ENCODE data around the gene SLC38A7. TPM values are rescaled to one million over a fixed set of nuclear protein-coding genes. Genes with fewer than 3 reads are reported as not detected.
A peak's percentile ranks its signal among the peaks of the same experiment; 100 is the strongest.
"Not testable (repeated sequence)": the region's sequence is repeated elsewhere in the genome, so short reads cannot be mapped to it uniquely, and the experiment has no call there.

SLC38A7 gene
- total RNA-seq, 1 donor from 2014 or later = 19.5 TPM

DNA sequence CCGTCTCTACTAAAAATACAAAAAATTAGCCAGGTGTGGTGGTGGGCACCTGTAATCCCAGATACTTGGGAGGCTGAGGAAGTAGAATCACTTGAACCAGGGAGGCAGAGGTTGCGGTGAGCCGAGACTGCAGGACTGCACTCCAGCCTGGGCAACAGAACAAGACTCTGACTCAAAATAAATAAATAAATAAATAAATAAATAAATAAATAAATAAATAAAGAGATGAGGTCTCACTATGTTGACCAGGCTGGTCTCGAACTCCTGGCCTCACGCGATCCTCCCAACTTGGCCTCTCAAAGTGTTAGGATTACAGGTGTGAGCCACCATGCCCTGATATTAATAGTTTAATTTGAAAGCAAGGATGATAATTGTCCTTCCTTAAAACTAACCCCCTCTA lies 47.5 kb downstream of the SLC38A7 start:
- not testable (repeated sequence) for DNase-seq (ENCODE audit: low read depth)

GRCh38 chr16:58636466-58636865 lies 48.1 kb downstream of the SLC38A7 start:
- DNase-seq (ENCODE audit: low read depth) = no peak

- DNase-seq (ENCODE audit: low read depth) = no peak
These were observed 49.1 kb downstream of the SLC38A7 start for GRCh38 chr16:58635502-58635901.

GRCh38 chr16:58634265-58634802 lies 50.2 kb downstream of the SLC38A7 start:
- DNase-seq (ENCODE audit: low read depth) = no peak

GRCh38 chr16:58629733-58630640 lies 54.6 kb downstream of the SLC38A7 start, which contains the start of gene CNOT1:
Gene CNOT1, minus strand, starts transcription at chr16:58629826. Its CDS starts 30,489 bp downstream, at chr16:58599337.
- peak; percentile 100 for DNase-seq (ENCODE audit: low read depth)

GRCh38 chr16:58628845-58629732 lies 55.5 kb downstream of the SLC38A7 start:
- peak; percentile 22 for DNase-seq (ENCODE audit: low read depth)

DNA sequence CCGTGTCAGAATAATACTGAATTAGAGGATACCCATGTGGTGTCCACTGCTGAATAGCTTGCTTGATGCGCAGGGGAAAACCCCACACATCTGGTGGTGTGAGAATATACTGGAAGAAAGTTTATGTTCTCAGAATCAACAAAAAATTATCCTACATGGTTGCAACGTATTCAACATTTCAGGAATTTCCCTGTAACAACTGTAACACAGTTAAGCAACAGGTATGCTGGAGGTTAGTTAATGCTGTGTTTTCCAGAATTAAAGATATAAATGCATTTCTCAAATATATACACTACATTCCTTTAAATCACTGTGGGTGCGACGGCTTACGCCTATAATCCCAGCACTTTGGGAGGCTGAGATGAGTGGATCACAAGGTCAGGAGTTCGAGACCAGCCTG lies 60.4 kb downstream of the SLC38A7 start:
- no peak for DNase-seq (ENCODE audit: low read depth)

DNA sequence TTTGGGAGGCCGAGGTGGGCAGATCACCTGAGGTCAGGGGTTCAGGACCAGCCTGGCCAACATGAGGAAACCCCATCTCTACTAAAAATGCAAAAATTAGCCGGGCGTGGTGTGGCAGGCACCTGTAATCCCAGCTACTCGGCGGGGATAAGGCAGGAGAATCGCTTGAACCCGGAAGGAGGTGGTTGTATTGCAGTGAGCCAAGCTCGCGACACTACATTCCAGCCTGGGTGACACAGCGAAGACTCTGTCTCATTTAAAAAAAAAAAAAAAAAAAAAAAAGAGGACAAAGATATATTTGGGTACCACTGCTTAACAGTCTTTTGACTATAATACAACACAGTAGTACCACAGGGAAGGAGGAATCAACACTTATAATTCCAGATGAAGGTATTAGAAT lies 64.2 kb downstream of the SLC38A7 start:
- no peak for DNase-seq (ENCODE audit: low read depth)

GRCh38 chr16:58615280-58615679 lies 69.3 kb downstream of the SLC38A7 start:
- no peak for DNase-seq (ENCODE audit: low read depth)

Other genes starting within 250 kb of the SLC38A7 start
- 45.2 and 45.3 TPM in 2 replicates for gene NDRG4, start 184.6 kb downstream of the SLC38A7 start, total RNA-seq
- 15.0 and 19.6 TPM in 2 replicates for gene SETD6, start 169.3 kb downstream of the SLC38A7 start, total RNA-seq
- gene CNOT1, start 54.9 kb downstream of the SLC38A7 start, total RNA-seq = 73.7 and 79.2 TPM in 2 replicates
- 45.9 and 49.0 TPM in 2 replicates for gene GOT2, start 49.5 kb upstream of the SLC38A7 start, total RNA-seq

All from myocyte (in vitro differentiated cells).